GM19023 (cell line): ENCODE results near the gene ASL.
"Not testable (repeated sequence)": the region's sequence is repeated elsewhere in the genome, so short reads cannot be mapped to it uniquely, and the experiment has no call there.

Experiments used
- ATAC-seq: cut with Tn5 transposase; IDR thresholded peaks from one replicate; pipeline ENCODE4 v1.9.1; 2021; ENCODE audit warnings: mild to moderate bottlenecking, moderate library complexity; ENCODE audit not compliant: unreplicated experiment

The ASL gene

DNA sequence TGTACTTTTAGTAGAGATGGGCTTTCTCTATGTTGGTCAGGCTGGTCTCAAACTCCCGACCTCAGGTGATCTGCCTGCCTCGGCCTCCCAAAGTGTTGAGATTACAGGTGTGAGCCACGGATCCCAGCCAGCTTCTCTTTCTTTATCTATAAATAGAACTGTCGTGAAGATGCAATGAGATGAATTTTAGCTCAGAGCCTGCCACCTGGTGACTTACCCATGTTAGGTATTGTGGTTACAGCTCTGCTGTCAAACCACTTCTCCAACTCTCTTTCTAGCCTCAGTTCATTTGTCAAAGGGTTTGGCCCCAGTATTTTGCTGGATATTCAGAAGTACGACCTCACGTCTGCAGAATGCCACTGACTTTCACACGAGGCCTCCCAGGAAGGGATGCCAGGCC, 3.4 kb upstream of the ASL start:
- ATAC-seq: not testable (repeated sequence)

DNA sequence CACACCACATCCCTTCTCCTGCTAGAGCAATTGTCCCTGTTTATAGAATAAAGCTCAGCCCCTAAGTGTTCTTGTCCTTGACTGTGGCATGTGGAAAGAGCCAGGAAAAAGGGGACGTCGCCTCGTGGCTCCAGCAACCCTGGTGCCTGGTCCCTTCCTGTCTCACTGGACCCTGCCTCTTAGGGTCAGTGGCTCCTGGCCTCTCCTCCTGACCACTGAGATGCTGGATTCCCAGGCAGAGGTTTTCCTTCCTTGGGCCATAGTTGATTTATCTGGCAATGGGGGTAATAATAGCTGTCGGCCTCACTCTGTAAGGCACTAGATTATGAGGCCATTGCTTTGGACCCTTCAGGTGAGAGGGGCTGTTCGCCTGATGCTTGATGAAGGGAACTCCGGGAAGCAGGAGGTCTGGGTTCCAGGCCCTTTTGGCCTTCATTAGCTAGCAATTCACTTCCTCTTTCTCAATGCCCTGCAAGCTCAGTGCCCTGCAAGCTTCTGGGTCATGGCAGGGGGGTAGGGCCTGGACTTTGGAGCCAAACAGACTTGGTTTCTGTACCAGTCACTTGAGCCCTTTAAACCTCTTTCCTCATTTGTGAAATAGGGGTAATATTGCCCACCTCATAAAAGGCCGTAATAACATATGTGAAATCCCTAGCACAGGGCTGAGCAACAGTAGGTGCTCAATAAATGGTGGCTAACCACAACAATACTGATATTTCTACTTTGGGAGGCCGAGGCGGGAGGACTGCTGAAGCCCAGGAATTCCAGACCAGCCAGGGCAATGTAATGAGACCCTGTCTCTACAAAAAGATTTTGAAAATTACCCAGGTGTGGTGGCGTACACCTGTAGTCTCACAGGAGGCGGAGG, 1.1 kb downstream of the ASL start:
- no peak for ATAC-seq

GRCh38 chr7:66078067-66078466, 2.4 kb downstream of the ASL start:
- no peak for ATAC-seq

DNA sequence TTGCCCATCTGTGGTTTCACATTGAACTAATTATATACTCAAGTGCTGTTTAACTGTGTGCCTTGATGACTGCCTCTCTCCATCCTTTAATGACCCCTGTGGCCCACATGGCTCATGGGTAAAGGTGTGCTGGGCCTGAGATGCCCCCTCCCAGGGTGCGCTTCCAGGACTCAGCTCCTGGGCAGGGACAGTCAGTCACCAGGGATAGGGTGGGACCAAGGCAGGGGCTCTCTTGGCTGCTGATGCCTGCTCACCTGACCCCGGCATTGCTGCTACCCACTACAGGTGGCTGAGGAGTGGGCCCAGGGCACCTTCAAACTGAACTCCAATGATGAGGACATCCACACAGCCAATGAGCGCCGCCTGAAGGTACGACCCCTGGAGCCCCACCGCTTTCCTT, 6.5 kb downstream of the ASL start:
- ATAC-seq: no peak

DNA sequence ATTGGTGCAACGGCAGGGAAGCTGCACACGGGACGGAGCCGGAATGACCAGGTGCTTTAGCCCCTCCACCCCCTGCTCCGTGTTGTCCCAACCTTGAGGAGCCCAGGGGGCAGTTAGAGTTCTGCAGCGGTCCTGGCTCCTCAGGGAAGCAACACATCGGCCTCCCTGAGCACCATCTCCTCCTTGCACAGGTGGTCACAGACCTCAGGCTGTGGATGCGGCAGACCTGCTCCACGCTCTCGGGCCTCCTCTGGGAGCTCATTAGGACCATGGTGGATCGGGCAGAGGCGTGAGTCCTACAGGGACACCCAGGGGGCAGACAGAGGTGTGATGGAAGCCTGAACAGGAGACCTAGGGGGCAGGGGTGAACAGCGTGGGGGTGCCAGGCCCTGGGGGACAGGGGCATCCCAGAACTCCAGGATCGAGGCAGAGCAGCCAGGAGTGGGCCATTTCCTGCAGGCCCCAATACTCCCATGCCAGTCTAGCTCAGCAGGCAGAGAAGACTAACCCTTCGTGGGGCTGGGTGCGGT, 7.3 kb downstream of the ASL start:
- no peak for ATAC-seq

DNA sequence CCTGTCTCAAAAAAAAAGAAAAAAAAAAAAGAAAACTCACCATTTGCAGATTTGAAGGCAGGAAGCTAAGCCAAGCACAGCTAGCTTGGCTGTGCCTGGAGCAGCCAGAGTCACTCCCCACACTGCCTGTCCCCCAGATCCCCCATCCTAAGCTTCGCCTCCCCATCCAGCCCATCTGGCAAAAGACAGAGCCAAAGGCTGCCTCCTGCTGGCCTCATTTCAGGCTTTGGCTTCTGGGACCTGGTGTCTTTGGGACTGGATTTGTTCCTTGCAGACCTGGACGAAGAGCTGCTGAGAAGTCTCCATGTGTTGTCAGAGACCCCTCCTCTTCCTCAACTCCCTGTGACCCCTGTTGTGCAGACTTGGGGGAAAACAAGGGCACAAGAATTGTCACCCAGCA, 8.1 kb downstream of the ASL start:
- ATAC-seq: no peak

DNA sequence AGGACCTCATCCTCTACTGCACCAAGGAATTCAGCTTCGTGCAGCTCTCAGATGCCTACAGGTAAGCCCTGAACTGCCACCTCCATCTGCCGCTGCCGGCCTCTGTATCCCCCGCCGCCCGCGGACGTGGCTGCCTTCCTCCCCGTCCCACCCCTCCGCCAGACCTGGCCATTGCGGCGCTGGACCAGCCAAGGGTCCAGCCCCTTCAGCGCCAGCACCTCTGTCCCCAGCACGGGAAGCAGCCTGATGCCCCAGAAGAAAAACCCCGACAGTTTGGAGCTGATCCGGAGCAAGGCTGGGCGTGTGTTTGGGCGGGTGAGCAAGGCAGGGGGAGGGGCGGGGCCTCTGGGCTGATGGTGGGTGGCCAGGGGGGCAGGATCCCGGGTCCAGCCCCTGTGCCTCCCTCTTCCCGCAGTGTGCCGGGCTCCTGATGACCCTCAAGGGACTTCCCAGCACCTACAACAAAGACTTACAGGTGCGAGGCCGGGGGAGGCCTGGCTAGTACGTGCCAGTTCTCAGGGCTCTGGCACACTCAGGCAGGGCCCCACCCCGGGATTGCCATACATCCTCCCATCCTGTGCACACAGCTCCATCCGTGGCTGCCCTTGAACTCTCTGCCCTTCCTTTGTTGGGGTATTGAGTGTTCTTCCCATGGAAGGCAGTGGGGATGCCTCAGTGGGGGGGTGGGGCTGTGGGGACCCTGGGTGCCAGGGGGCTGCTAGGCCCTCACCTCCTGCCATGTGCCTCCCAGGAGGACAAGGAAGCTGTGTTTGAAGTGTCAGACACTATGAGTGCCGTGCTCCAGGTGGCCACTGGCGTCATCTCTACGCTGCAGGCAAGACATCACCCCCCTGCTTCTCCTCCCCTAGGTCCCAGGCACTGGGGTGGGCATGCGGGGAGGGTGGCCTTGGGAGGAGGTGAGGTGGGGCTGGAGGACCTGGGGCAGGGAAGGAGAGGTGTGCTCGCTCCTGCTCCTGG, 13.5 kb downstream of the ASL start:
- no peak for ATAC-seq

- no peak for ATAC-seq
These were observed 17.0 kb downstream of the ASL start for GRCh38 chr7:66092654-66093053.

DNA sequence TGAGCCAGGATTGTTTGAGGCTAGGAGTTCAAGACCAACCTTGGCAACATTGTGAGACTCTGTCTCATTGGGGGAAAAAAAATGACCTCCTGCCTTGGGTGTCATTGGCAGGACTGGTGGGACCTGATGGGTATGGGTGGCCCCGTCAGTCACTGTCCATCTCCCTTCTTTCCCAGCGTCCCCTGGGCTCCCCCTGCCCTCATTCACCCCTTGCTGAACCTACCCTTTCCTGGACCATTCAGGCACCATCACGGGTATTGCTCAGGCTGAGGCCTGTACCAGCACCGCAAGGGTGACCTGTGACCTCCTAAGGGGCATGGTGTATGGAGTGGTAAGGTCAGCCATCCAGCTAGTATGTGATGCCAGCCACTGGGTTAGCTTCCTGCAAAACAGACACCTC, 19.4 kb downstream of the ASL start:
- no peak for ATAC-seq

GRCh38 chr7:66099232-66099550, 23.6 kb downstream of the ASL start:
- ATAC-seq: no peak

- peak; percentile 75 for ATAC-seq
These were observed 24.2 kb downstream of the ASL start for GRCh38 chr7:66099551-66100407.

- ATAC-seq: peak; percentile 19
These were observed 24.9 kb downstream of the ASL start for GRCh38 chr7:66100408-66101050.

DNA sequence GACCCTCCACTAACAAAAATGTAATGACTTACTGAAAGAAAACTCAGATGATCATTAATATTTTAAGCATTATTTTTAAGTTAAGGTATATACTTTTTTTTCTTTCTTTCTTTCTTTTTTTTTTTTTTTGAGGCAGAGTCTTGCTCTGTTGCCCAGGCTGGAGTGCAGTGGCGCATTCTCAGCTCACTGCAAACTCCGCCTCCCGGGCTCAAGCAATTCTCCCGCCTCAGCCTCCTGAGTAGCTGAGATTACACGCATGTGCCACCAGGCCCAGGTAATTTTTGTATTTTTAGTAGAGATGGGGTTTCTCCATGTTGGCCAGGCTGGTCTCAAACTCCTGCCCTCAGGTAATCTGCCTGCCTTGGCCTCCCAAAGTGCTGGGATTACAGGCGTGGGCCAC, 26.5 kb downstream of the ASL start:
- ATAC-seq: not testable (repeated sequence)

DNA sequence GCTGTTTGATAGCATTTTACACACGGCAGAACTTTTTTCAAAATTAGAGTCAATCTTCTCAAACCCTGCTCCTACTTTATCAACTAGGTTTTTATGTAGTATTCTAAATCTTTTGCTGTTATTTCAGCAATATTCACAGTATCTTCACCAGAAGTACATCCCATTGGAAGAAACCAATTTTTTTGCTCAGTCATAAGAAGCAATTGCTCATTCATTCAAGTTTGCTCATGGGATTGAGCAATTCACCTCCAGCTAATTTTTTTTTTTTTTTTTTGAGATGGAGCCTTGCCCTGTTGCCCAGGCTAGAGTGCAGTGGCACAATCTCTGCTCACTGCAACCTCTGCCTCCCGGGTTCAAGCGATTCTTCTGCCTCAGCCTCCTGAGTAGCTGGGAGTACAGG, 28.4 kb downstream of the ASL start:
- ATAC-seq: not testable (repeated sequence)

- no peak for ATAC-seq
These were observed 29.7 kb downstream of the ASL start for GRCh38 chr7:66105263-66105748.

- ATAC-seq: not testable (repeated sequence)
These were observed 32.8 kb downstream of the ASL start for GRCh38 chr7:66108410-66108809.

- no peak for ATAC-seq
These were observed 35.2 kb downstream of the ASL start for GRCh38 chr7:66110856-66111255.

DNA sequence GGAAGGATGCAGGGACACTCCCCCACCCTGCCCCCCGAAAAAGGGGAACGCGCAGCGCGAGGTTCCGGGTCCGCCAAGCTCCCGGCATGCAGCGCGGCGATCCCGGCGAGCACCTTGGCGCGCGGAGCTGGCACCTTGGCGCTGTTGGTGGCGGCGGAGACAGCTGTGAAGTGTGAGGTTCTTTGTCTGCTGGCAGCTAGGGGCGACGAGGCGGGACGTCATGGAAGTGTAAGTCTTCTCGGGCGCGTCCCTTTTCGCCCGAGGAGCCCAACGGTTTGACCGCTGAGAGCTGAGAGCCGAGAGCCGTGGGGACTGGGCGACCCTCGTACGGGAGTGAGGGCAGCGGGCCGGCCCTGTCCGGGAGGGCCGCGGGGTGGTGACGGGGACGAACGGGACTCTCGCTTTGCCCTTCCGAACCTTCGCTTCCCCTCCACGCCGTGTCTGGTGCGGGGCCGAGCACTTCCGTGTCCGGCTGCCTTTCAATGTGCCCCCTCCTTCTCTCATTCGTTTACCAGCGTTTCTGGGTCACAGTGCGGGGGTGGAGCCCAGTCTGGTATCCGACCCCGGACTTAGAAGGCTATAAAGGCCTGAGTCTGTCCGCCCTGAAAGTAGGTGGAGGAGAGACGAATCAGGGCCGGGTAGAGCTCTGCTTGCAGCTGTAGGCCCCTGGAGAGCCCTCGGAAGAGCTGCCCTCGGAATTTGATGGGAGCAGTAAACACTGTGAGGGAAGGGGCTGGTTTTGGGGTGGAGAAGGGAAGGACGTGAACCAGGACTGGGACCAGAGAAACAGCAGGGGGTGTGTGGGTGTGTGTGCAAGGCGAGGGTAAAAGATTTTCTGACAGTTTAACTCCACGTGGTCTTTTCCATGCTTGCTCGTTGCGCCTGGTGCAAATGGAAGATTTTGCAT, 39.4 kb downstream of the ASL start, which contains the start of gene CRCP:
Gene CRCP (plus strand): TSS at position 105 of the 907 bp plus-strand sequence. CDS start 116 bp downstream, at position 221.
- ATAC-seq: peak; percentile 92
